ENCODE results near the gene PPP1R3F. TPM values are rescaled to one million over a fixed set of nuclear protein-coding genes. Genes with fewer than 3 reads are reported as not detected.

The PPP1R3F gene
- total RNA-seq, 4 donors from 2014 or later = 24.0 to 49.6 (median 34.2) TPM

GRCh38 chrX:49226946-49227345, 42.6 kb upstream of the PPP1R3F start:
- peaks cover 0 to 3% (median 0%) of the 10 kb centered on the region in 3 donors for H3K27me3 ChIP-seq
- H3K36me3 ChIP-seq = no peaks in the 10 kb centered on the region
- DNase-seq = no peak
- ATAC-seq = no peak
- intact Hi-C loops (cut with DNase I; ENCODE audit: low total_unique reads) (no loop called here), in situ Hi-C loops (cut with MboI; ENCODE audit: low sequenced_read_pairs in 4 of 4) (no loop called here)
- no peak for TF ChIP-seq POLR2A (IDR thresholded peaks at IDR 0.05)
- H3K9me3 ChIP-seq = no peaks in the 10 kb centered on the region
- H3K27ac ChIP-seq = no peak overlapping the region
- no peak overlapping the region for H3K4me3 ChIP-seq
- H3K4me1 ChIP-seq = no peaks in the 10 kb centered on the region

DNA sequence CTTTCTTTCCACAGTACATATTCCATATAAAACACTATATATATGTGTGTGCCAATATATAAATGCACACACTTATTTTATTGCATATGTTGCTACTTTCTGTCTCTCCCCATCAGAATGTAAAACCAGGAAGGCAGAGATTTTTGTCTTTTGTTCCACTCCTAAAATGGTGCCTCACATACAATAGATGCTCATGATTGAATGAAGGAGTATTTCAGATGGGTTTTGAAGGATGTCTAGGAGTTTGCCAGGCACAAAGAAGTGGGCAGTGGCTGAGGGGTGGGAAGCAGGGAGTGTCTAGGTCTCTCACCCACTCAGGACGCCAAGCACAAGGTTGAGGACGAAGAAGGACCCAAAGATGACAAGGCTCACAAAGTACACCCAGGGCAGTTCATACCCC, 41.9 kb upstream of the PPP1R3F start:
- no peak for TF ChIP-seq POLR2A (IDR thresholded peaks at IDR 0.05)
- TF ChIP-seq, protein P1, sequence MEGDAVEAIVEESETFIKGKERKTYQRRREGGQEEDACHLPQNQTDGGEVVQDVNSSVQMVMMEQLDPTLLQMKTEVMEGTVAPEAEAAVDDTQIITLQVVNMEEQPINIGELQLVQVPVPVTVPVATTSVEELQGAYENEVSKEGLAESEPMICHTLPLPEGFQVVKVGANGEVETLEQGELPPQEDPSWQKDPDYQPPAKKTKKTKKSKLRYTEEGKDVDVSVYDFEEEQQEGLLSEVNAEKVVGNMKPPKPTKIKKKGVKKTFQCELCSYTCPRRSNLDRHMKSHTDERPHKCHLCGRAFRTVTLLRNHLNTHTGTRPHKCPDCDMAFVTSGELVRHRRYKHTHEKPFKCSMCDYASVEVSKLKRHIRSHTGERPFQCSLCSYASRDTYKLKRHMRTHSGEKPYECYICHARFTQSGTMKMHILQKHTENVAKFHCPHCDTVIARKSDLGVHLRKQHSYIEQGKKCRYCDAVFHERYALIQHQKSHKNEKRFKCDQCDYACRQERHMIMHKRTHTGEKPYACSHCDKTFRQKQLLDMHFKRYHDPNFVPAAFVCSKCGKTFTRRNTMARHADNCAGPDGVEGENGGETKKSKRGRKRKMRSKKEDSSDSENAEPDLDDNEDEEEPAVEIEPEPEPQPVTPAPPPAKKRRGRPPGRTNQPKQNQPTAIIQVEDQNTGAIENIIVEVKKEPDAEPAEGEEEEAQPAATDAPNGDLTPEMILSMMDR (IDR thresholded peaks at IDR 0.05 in 4 of 5, conservative IDR thresholded peaks at IDR 0.05 in 1 of 5) = no peak
- intact Hi-C loops (cut with DNase I; ENCODE audit: low total_unique reads) = no loop called here
- H3K4me1 ChIP-seq = no peaks in the 10 kb centered on the region

DNA sequence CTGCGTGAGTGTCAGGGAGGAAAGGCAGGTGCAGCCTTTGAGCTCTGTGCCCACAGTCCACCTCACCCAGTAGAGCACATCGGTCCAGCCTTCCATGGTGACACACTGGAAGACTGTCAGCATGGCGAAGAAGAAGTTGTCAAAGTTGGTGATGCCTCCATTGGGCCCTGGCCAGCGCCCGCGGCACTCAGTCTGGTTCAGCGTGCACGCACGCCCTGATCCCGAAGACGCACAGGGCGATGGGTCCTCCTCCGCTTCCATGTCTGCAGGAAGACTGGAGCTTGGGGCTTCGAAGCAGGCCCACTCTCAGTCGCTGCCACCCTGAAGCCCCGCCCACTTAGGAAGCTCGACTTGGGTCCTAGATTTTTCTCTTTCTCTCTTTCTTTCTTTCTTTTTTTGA, 41.4 kb upstream of the PPP1R3F start:
- no peak for ATAC-seq

More for the DNA sequence above, 41.9 kb upstream of the PPP1R3F start:
- no peak for ATAC-seq
- in situ Hi-C loops (cut with MboI; ENCODE audit: low sequenced_read_pairs in 4 of 4) = no loop called here
- peaks cover 0 to 3% (median 0%) of the 10 kb centered on the region in 3 donors for H3K27me3 ChIP-seq
- no peak for DNase-seq
- no peaks in the 10 kb centered on the region for H3K9me3 ChIP-seq
- H3K36me3 ChIP-seq = no peaks in the 10 kb centered on the region
- no peak overlapping the region for H3K27ac ChIP-seq
- no peak overlapping the region for H3K4me3 ChIP-seq

DNA sequence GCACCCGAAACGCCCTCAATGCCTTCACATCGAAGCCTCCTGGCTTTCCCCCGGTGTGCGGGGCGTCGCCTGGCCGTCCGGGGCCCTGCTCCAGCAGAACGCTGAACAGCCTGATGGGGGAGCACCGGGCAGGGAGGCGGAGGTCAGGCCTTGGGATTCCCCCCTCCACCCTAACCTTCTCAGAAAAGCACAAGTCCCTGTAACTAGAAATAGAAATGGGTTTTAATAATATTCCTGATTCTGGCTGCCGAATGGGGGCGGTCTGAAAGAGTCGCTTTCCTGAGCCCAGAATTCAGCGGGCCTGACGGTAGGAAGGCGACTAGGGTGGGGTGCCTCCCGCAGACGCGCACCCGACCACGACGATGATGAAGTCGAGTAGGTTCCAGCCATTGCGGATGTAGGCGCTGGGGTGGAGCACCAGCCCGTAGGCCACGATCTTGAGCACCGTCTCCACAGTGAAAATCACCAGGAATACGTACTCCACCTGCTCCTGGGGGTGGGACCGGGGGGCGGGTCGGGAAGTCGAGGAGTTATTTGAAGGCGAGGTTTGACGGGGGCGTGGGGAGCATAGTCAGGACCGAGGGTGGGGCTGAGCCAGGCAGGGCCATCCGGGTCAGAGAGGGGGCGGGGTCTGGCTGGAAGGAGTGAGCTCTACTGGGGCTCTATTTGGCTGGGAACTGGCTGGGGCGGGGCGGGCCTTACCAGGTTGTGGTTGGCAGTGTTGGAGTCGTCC, 38.9 kb upstream of the PPP1R3F start:
- Histone ChIP-seq H3K4me1 (no peaks in the 10 kb centered on the region), H3K9me3 (no peaks in the 10 kb centered on the region), H3K27ac (no peak overlapping the region), H3K27me3 (peaks cover 0 to 3% (median 0%) of the 10 kb centered on the region in 3 donors), H3K4me3 (peak overlapping the region in 3 of 4 donors; percentile 33 to 40 (median 39)), H3K36me3 (no peaks in the 10 kb centered on the region)
- DNase-seq (peak; percentile 16 to 22), ATAC-seq (no peak)
- TF ChIP-seq, protein P1 (IDR thresholded peaks at IDR 0.05 in 4 of 5, conservative IDR thresholded peaks at IDR 0.05 in 1 of 5) = no peak
- TF ChIP-seq POLR2A (IDR thresholded peaks at IDR 0.05) = no peak
- intact Hi-C loops (cut with DNase I; ENCODE audit: low total_unique reads) (no loop called here), in situ Hi-C loops (cut with MboI; ENCODE audit: low sequenced_read_pairs in 4 of 4) (no loop called here)

More for the DNA sequence above, 41.4 kb upstream of the PPP1R3F start:
- intact Hi-C loops (cut with DNase I; ENCODE audit: low total_unique reads) = no loop called here
- no peak overlapping the region for H3K4me3 ChIP-seq
- TF ChIP-seq, protein P1 (IDR thresholded peaks at IDR 0.05 in 4 of 5, conservative IDR thresholded peaks at IDR 0.05 in 1 of 5) = no peak
- TF ChIP-seq POLR2A (IDR thresholded peaks at IDR 0.05) = no peak
- no peaks in the 10 kb centered on the region for H3K36me3 ChIP-seq
- no peaks in the 10 kb centered on the region for H3K9me3 ChIP-seq
- no peak for DNase-seq
- H3K27ac ChIP-seq = no peak overlapping the region
- H3K27me3 ChIP-seq = peaks cover 0 to 3% (median 0%) of the 10 kb centered on the region in 3 donors
- in situ Hi-C loops (cut with MboI; ENCODE audit: low sequenced_read_pairs in 4 of 4) = no loop called here
- no peaks in the 10 kb centered on the region for H3K4me1 ChIP-seq

DNA sequence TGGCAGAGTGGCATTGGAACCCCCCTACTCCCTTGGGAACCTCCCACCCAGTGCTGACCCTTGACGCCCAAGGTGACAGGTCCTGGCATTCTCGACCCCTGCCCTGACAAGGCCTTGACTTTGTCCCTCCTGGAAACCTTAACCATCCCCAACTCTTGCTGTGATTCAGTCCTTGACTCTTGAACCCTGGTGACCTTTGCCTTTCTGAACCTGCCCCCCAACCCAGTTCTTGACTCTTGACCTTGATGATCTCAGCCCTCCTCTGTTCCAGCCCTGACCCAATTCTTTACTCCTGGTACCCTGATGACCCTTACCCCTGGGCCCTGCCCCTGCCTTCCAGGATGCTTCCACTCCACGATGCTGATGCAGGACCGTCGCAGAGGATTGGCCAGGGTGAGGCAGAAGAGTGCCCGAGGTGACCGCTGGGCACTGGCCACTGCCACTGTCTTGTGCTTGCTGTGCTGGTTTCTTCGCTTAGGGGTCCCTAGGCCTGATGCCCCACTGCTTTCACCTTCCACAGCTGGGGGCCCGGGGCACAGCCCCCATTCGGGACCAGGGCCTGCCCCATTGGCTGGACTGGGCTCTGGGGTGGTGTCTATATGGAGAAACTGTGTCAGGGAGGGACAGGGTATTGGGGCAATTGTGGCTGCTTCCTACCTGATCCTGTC, 38.1 kb upstream of the PPP1R3F start:
- H3K4me3 ChIP-seq = no peak overlapping the region
- no peaks in the 10 kb centered on the region for H3K36me3 ChIP-seq
- no peak overlapping the region for H3K27ac ChIP-seq
- H3K9me3 ChIP-seq = no peaks in the 10 kb centered on the region
- ATAC-seq (no peak), DNase-seq (no peak)
- in situ Hi-C loops (cut with MboI; ENCODE audit: low sequenced_read_pairs in 4 of 4) (no loop called here), intact Hi-C loops (cut with DNase I; ENCODE audit: low total_unique reads) (no loop called here)
- no peak for TF ChIP-seq POLR2A (IDR thresholded peaks at IDR 0.05)
- H3K27me3 ChIP-seq = peaks cover 0 to 3% (median 0%) of the 10 kb centered on the region in 3 donors
- H3K4me1 ChIP-seq = peaks cover 0 to 5% of the 10 kb centered on the region in 2 donors

All from gastrocnemius medialis (tissue), 4 donors.